ENCODE results near the gene UBE2E2. TPM values are rescaled to one million over a fixed set of nuclear protein-coding genes. Genes with fewer than 3 reads are reported as not detected.

Gene UBE2E2
- total RNA-seq, 4 donors from 2014 or later: 26.5 to 44.0 (median 37.0) TPM

DNA sequence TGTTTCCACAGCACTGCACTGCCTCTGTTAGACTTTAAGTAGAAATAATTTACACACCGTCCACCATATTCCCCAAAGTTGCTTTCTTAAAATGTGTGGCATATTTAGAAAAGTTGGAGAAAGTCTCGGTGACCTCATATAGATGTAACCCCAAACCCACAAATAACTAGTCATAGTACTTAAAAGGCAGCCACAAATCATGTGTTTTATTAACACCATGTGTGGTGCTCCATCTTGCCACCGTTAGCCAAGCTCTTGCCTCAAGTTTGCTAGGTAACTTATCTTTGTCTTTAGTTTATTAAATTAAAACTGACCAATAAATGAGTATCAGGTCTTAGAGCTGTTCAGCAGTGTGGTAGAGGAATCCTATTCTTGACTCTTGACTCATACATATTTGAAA lies 257.9 kb downstream of the UBE2E2 start:
- TF ChIP-seq, protein P1, sequence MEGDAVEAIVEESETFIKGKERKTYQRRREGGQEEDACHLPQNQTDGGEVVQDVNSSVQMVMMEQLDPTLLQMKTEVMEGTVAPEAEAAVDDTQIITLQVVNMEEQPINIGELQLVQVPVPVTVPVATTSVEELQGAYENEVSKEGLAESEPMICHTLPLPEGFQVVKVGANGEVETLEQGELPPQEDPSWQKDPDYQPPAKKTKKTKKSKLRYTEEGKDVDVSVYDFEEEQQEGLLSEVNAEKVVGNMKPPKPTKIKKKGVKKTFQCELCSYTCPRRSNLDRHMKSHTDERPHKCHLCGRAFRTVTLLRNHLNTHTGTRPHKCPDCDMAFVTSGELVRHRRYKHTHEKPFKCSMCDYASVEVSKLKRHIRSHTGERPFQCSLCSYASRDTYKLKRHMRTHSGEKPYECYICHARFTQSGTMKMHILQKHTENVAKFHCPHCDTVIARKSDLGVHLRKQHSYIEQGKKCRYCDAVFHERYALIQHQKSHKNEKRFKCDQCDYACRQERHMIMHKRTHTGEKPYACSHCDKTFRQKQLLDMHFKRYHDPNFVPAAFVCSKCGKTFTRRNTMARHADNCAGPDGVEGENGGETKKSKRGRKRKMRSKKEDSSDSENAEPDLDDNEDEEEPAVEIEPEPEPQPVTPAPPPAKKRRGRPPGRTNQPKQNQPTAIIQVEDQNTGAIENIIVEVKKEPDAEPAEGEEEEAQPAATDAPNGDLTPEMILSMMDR (IDR thresholded peaks at IDR 0.05): no peak
- no peak for TF ChIP-seq POLR2A (IDR thresholded peaks at IDR 0.05)
- intact Hi-C loops (cut with DNase I): no loop called here
- no peak overlapping the region for H3K27ac ChIP-seq
- DNase-seq: no peak
- no peaks in the 10 kb centered on the region for H3K27me3 ChIP-seq
- H3K36me3 ChIP-seq: no peaks in the 10 kb centered on the region
- peaks cover 0 to 17% (median 0%) of the 10 kb centered on the region in 3 donors for H3K4me1 ChIP-seq
- H3K9me3 ChIP-seq: no peaks in the 10 kb centered on the region
- 90 to 98% methylated on average over 3 of the region's 3 CpGs for WGBS, 2 donors
- no peak overlapping the region for H3K4me3 ChIP-seq

- Histone ChIP-seq H3K36me3 (no peaks in the 10 kb centered on the region), H3K27me3 (no peaks in the 10 kb centered on the region), H3K4me1 (peaks cover 0 to 16% (median 0%) of the 10 kb centered on the region in 3 donors), H3K9me3 (no peaks in the 10 kb centered on the region), H3K27ac (no peak overlapping the region), H3K4me3 (no peak overlapping the region)
- TF ChIP-seq POLR2A (IDR thresholded peaks at IDR 0.05): no peak
- intact Hi-C loops (cut with DNase I): no loop called here
- 75 to 81% methylated on average over 3 of the region's 3 CpGs for WGBS, 2 donors
- no peak for DNase-seq
Observed at GRCh38 chr3:23463791-23464190, 260.7 kb downstream of the UBE2E2 start.

DNA sequence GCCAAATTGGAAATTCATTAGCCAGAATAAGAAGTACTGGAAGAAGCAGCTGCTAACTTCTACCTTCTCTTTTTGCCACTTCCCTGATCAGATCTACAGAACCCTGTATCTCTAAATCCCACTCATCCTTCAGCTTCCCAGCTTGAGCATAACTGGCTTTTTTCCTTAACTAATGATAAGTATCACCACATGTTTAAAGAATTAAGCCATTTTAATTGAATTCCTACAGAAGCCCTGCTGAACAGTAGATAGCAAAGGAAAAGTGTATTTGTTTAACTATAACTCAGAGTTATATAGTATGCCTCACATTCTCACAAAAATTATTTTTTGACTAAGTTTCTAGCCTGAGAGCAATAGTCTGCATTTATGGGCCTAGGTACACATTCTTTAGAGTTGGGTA lies 262.4 kb downstream of the UBE2E2 start:
- intact Hi-C loops (cut with DNase I): no loop called here
- TF ChIP-seq POLR2A (IDR thresholded peaks at IDR 0.05): no peak
- TF ChIP-seq, protein P1 (IDR thresholded peaks at IDR 0.05): no peak
- no peak for DNase-seq
- Histone ChIP-seq H3K36me3 (no peaks in the 10 kb centered on the region), H3K4me1 (peaks cover 0 to 11% (median 0%) of the 10 kb centered on the region in 3 donors), H3K4me3 (no peak overlapping the region), H3K9me3 (no peaks in the 10 kb centered on the region), H3K27ac (no peak overlapping the region), H3K27me3 (no peaks in the 10 kb centered on the region)

GRCh38 chr3:23468203-23468602 lies 265.1 kb downstream of the UBE2E2 start:
- TF ChIP-seq POLR2A (IDR thresholded peaks at IDR 0.05): no peak
- TF ChIP-seq, protein P1 (IDR thresholded peaks at IDR 0.05): no peak
- Histone ChIP-seq H3K4me3 (no peak overlapping the region), H3K27me3 (no peaks in the 10 kb centered on the region), H3K9me3 (no peaks in the 10 kb centered on the region), H3K4me1 (peaks cover 0 to 8% (median 0%) of the 10 kb centered on the region in 3 donors), H3K27ac (no peak overlapping the region), H3K36me3 (no peaks in the 10 kb centered on the region)
- WGBS, 2 donors: 80 to 100% methylated on average over 1 of the region's 1 CpG
- no peak for DNase-seq
- intact Hi-C loops (cut with DNase I): no loop called here

GRCh38 chr3:23474580-23475357 lies 271.6 kb downstream of the UBE2E2 start:
- TF ChIP-seq, protein P1 (IDR thresholded peaks at IDR 0.05): no peak
- no peak for TF ChIP-seq POLR2A (IDR thresholded peaks at IDR 0.05)
- WGBS, 2 donors: 76 to 85% methylated on average over 4 of the region's 4 CpGs
- intact Hi-C loops (cut with DNase I): no loop called here
- no peaks in the 10 kb centered on the region for H3K27me3 ChIP-seq
- no peak for DNase-seq
- H3K4me3 ChIP-seq: no peak overlapping the region
- peaks cover 0 to 4% (median 0%) of the 10 kb centered on the region in 3 donors for H3K36me3 ChIP-seq
- H3K9me3 ChIP-seq: peaks cover 0 to 8% (median 0%) of the 10 kb centered on the region in 3 donors
- no peak overlapping the region for H3K27ac ChIP-seq
- peaks cover 0 to 8% (median 0%) of the 10 kb centered on the region in 3 donors for H3K4me1 ChIP-seq

All from esophagus squamous epithelium (tissue), 5 donors.